ENCODE measurements around the gene NHS.

- TF ChIP-seq CTCF (IDR thresholded peaks at IDR 0.05): no peak
- TF ChIP-seq ZFX (IDR thresholded peaks at IDR 0.05; ENCODE audit: borderline replicate concordance): no peak
Measured at GRCh38 chrX:17410651-17411050, 35.7 kb downstream of the NHS start.
